HEK293T (cell line): ENCODE data around the gene STK32A.

Source experiments
- ARNT ChIP-seq: fragments of 450-650 bp; IDR thresholded peaks from 2 replicates; pipeline ENCODE4 v1.6.1; 2017; ENCODE audit warnings: mild to moderate bottlenecking
- FOXK2 ChIP-seq: fragments of 450-650 bp; IDR thresholded peaks from 2 replicates; pipeline ENCODE4 v1.6.1; 2016; ENCODE audit warnings: mild to moderate bottlenecking

DNA sequence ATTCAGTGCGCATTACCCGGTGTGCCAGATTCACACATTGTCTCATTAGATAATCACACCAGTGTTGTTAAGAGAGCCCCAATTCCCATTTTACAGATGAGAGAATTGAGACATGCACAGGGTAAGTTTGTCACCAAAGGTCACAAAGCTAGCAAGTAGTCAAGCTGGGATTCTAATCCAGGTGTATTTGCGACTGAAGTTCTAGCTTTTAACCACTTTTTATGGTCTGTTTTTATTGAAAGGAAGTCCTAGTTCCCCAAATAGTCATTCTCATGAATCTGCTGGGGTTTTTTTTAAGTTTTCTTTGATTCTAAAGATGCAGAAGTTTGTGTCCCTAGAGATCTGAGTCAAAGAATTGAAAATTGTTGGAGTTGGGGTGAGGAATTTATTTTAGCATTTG lies 138.5 kb downstream of the STK32A start:
- TF ChIP-seq ARNT (no peak), FOXK2 (no peak)
